ENCODE results near the gene SART1.

DNA sequence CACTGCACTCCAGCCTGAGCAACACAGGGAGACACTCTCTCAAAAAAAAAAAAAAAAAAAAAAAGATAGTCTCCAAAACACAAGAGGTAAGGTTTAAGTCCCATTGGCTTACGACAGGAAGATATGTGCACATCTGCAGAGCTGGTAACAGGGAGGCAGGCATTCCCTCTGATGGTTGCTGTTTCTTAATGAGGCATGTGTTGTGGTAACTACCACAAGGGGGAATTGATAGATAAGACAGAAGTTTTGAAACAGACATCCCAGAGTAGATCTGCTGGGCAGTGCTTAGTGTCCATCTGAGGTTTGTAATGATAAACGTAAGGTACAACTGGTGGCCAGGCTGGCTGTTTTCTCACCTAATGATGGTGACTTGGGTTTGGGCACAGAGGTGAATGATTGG is 35.8 kb downstream of the SART1 start:
- TF ChIP-seq, protein P1, sequence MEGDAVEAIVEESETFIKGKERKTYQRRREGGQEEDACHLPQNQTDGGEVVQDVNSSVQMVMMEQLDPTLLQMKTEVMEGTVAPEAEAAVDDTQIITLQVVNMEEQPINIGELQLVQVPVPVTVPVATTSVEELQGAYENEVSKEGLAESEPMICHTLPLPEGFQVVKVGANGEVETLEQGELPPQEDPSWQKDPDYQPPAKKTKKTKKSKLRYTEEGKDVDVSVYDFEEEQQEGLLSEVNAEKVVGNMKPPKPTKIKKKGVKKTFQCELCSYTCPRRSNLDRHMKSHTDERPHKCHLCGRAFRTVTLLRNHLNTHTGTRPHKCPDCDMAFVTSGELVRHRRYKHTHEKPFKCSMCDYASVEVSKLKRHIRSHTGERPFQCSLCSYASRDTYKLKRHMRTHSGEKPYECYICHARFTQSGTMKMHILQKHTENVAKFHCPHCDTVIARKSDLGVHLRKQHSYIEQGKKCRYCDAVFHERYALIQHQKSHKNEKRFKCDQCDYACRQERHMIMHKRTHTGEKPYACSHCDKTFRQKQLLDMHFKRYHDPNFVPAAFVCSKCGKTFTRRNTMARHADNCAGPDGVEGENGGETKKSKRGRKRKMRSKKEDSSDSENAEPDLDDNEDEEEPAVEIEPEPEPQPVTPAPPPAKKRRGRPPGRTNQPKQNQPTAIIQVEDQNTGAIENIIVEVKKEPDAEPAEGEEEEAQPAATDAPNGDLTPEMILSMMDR (optimal IDR thresholded peaks at IDR 0.05 in 1 of 3, IDR thresholded peaks at IDR 0.05 in 1 of 3, conservative IDR thresholded peaks at IDR 0.05 in 1 of 3; ENCODE audit: extremely low read depth in 1 of 3, insufficient read depth in 2 of 3, low read length in 3 of 3): no peak
- no peak for TF ChIP-seq EZH2 (IDR thresholded peaks at IDR 0.05; ENCODE audit: low read length)
